GM23248 (cell line): ENCODE measurements around the gene KRT84. TPM values are rescaled to one million over a fixed set of nuclear protein-coding genes. Genes with fewer than 3 reads are reported as not detected.

ENCODE experiments used
- DNase-seq: peaks from one replicate; pipeline ENCODE4 v3.0.0-alpha.2; 2015
- H2AFZ ChIP-seq: fragments of 200-600 bp; sonication (generic); 2 replicates; pipeline ENCODE4 v1.6.1; 2016; ENCODE audit warnings: antibody characterized with exemption
- H3F3A ChIP-seq: fragments of 200-600 bp; sonication (generic); 2 replicates; pipeline ENCODE4 v1.6.1; 2016; ENCODE audit warnings: mild to moderate bottlenecking, antibody characterized with exemption, mixed run types; ENCODE audit not compliant: insufficient read depth
- H3K27ac ChIP-seq: fragments of 200-600 bp; sonication (generic); 2 replicates; pipeline ENCODE4 v1.5.1; 2016; ENCODE audit warnings: mild to moderate bottlenecking
- H3K27me3 ChIP-seq: fragments of 200-600 bp; sonication (generic); replicated peaks from 2 replicates; pipeline ENCODE4 v1.6.1; 2016; ENCODE audit warnings: mild to moderate bottlenecking; ENCODE audit not compliant: insufficient read depth
- H3K36me3 ChIP-seq: fragments of 200-600 bp; sonication (generic); 2 replicates; pipeline ENCODE4 v1.6.1; 2016; ENCODE audit warnings: low read depth, mild to moderate bottlenecking
- H3K4me1 ChIP-seq: fragments of 200-600 bp; sonication (generic); 2 replicates; pipeline ENCODE4 v1.6.1; 2016; ENCODE audit warnings: mild to moderate bottlenecking; ENCODE audit not compliant: insufficient read depth
- H3K4me2 ChIP-seq: fragments of 200-600 bp; sonication (generic); one replicate; pipeline ENCODE4 v1.6.1; 2016; ENCODE audit warnings: mild to moderate bottlenecking; ENCODE audit not compliant: unreplicated experiment
- H3K4me3 ChIP-seq: fragments of 200-600 bp; sonication (generic); 2 replicates; pipeline ENCODE4 v1.5.1; 2016; ENCODE audit warnings: mild to moderate bottlenecking
- H3K79me2 ChIP-seq: fragments of 200-600 bp; sonication (generic); 2 replicates; pipeline ENCODE4 v1.6.1; 2016; ENCODE audit warnings: mild to moderate bottlenecking; ENCODE audit not compliant: insufficient read depth
- H3K9ac ChIP-seq: fragments of 200-600 bp; sonication (generic); 2 replicates; pipeline ENCODE4 v1.6.1; 2016; ENCODE audit warnings: mild to moderate bottlenecking
- H3K9me2 ChIP-seq: fragments of 200-600 bp; sonication (generic); 2 replicates; pipeline ENCODE4 v1.6.1; 2016; ENCODE audit warnings: mixed run types, mild to moderate bottlenecking, moderate library complexity; ENCODE audit not compliant: insufficient read depth
- H3K9me3 ChIP-seq: fragments of 200-600 bp; sonication (generic); one replicate; pipeline ENCODE4 v1.6.1; 2017; ENCODE audit warnings: low read depth
- H4K20me1 ChIP-seq: fragments of 200-600 bp; sonication (generic); 2 replicates; pipeline ENCODE4 v1.6.0; 2016; ENCODE audit not compliant: insufficient read depth
- EZH2 ChIP-seq: fragments of 200-600 bp; sonication (generic); IDR thresholded peaks from 2 replicates; pipeline ENCODE4 v1.6.1; 2018; ENCODE audit warnings: antibody characterized with exemption, mild to moderate bottlenecking; ENCODE audit not compliant: insufficient read depth, poor library complexity, severe bottlenecking
- EZH2phosphoT487 ChIP-seq: fragments of 200-600 bp; sonication (generic); IDR thresholded peaks from 2 replicates; pipeline ENCODE4 v1.6.1; 2018; ENCODE audit warnings: antibody characterized with exemption, moderate library complexity, mild to moderate bottlenecking, low read depth; ENCODE audit not compliant: insufficient read depth
- WGBS, 2 experiments: methylation state at CpG; one replicate each; pipeline ENCODE4 v1.1.6; 2015 to 2017; ENCODE audit warnings: low lambda C conversion rate in 2 of 2, low coverage in 1 of 2; ENCODE audit errors: missing lambda C conversion rate in 2 of 2; 5-methylcytosine and 5-hydroxymethylcytosine counted together
- in situ Hi-C: fragments of 300-500 bp; cut with MboI; formaldehyde crosslinking; loops from 2 replicates; pipeline ENCODE4 v1.15.0; 2020
- polyA plus RNA-seq: library from polyadenylated mRNA; unstranded; fragments of >200 nt; fragmentation: Nextera tagmentation; extraction: Ambion mirVana; gene quantifications from 2 replicates; pipeline ENCODE4 v1.2.1, GENCODE V29; 2016
- total RNA-seq: library from RNA; depleted of rRNA; stranded (reverse); fragments of >200 nt; shearing (Covaris generic); gene quantifications from 2 replicates; pipeline ENCODE4 v1.2.3, GENCODE V29; 2014

Gene KRT84
- total and polyA plus RNA-seq, 2 experiments from 2014 or later, result not detected

DNA sequence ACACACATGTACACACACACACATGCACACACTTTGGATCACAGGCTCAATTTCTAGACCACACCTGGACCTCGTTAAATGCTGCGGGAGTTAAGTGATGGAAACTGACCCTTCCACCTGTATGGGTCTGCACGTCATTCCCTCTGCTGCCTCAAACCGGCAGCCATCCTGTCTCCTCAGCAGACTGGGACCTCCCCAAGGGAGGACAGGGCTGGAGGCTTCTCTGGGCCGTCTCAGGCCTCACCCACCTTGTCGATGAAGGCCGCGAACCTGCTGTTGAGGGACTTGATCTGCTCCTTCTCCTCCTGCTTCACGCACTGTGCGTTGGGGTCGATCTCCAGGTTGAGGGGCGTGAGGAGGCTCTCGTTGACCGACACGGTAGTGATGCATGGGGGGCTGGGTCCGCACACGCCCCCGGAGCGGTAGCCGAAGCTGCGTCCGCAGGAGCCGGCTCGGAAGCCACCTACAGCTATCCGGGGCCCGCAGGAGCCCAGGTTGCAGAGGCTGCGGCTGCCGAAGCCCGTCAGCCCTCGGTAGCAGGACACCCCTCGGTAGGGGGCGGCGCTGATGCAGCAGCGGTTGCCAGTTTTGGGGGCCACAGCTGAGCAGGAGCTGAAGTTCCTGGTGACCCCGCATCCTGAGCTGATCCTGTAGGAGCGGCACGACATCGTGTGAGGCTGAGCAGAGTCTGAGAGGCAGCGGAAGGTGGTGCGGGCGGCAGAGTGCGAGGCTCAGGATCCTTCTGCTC lies 18.5 kb downstream of the KRT84 start, which contains the start of gene KRT85:
Gene KRT85, minus strand, starts transcription at position 744 of the 748 bp plus-strand sequence. Its CDS starts 76 bp downstream, at position 668.
- Histone ChIP-seq H3K4me1 (0 out of 2 replicates have a peak, but pooled peaks cover 2% of the 10 kb centered on the region), H3K9me2 (no peaks in the 10 kb centered on the region), H3K36me3 (no peaks in the 10 kb centered on the region), H3K79me2 (no peaks in the 10 kb centered on the region), H3K9ac (no peak within 1 kb of the TSS), H3F3A (no peaks in the 10 kb centered on the region), H3K9me3 (no peaks in the 10 kb centered on the region), H3K27ac (no peak within 1 kb of the TSS), H3K4me3 (no peak within 1 kb of the TSS), H2AFZ (no peak within 1 kb of the TSS), H4K20me1 (no peaks in the 10 kb centered on the region), H3K27me3 (peaks cover 37% of the 10 kb centered on the region), H3K4me2 (no peak within 1 kb of the TSS)
- in situ Hi-C loops, result no loop called here
- no peak for DNase-seq
- TF ChIP-seq EZH2 (no peak), EZH2phosphoT487 (no peak)
- 66 to 71% methylated on average over 34 to 40 of the region's 42 CpGs for WGBS, 2 experiments

DNA sequence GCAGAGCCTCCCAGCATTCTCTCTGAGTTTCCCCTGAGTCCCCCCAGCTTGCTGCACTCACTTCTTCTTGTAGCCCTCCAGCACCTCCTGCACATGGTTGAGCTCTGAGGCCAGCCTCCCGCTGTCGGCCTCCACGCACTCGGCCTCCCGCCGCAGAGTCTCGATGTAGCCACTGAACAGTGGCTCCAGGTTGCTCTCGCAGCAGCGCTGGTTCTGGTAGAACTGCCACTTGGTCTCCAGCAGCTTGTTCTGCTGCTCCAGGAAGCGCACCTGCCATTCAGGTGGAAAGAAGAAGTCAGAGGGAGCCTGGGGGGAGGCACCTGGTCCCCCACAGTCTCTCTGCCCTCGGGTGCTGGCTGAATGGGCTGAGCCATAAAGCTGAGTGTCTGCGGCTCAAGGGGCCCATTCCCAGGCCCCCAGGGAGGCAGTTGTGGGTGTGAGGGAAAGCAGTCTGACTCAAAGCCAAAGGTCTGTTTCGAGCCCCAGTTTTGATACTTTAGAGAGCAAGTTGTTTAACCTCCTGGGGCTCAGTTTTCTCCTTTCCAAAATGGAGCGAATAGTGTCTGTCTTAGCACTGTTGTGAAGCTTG lies 20.5 kb downstream of the KRT84 start:
- H2AFZ ChIP-seq, result no peak overlapping the region
- no peak overlapping the region for H3K9ac ChIP-seq
- TF ChIP-seq EZH2 (no peak), EZH2phosphoT487 (no peak)
- H4K20me1 ChIP-seq, result no peaks in the 10 kb centered on the region
- no peaks in the 10 kb centered on the region for H3K9me2 ChIP-seq
- in situ Hi-C loops, result no loop called here
- no peak overlapping the region for H3K27ac ChIP-seq
- no peaks in the 10 kb centered on the region for H3F3A ChIP-seq
- H3K4me1 ChIP-seq, result no peaks in the 10 kb centered on the region
- no peak overlapping the region for H3K4me2 ChIP-seq
- H3K36me3 ChIP-seq, result no peaks in the 10 kb centered on the region
- H3K27me3 ChIP-seq, result peaks cover 42% of the 10 kb centered on the region
- H3K4me3 ChIP-seq, result no peak overlapping the region
- DNase-seq, result no peak
- H3K79me2 ChIP-seq, result no peaks in the 10 kb centered on the region
- no peaks in the 10 kb centered on the region for H3K9me3 ChIP-seq
- 81 to 82% methylated on average over 14 of the region's 14 CpGs for WGBS, 2 experiments

DNA sequence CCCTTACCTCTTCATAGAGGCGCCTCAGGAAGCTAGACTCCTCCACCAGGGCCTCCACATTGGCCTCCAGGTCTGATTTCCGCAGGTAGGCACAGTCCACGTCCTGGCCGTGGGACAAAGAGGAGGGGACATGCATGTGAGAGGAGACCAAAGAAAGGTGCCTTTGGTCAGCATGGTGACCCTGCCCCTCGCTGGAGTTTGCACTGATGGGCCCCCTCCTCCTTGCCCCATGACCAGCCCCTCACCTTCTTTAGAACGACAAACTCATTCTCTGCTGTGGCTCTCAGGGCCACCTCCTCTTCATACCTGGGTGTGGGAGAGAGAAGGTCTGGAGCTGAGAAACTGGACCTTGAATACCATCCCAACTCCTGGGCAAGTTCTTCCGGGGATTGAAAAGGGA lies 21.4 kb downstream of the KRT84 start:
- WGBS, 2 experiments, result 41 to 49% methylated on average over 7 of the region's 7 CpGs
- TF ChIP-seq EZH2 (no peak), EZH2phosphoT487 (no peak)
- H3F3A ChIP-seq, result no peaks in the 10 kb centered on the region
- in situ Hi-C loops, result no loop called here
- H4K20me1 ChIP-seq, result no peaks in the 10 kb centered on the region
- peaks cover 42% of the 10 kb centered on the region for H3K27me3 ChIP-seq
- no peaks in the 10 kb centered on the region for H3K79me2 ChIP-seq
- no peak overlapping the region for H2AFZ ChIP-seq
- no peak for DNase-seq
- H3K4me2 ChIP-seq, result no peak overlapping the region
- no peaks in the 10 kb centered on the region for H3K4me1 ChIP-seq
- no peak overlapping the region for H3K9ac ChIP-seq
- no peaks in the 10 kb centered on the region for H3K9me2 ChIP-seq
- no peak overlapping the region for H3K4me3 ChIP-seq
- no peak overlapping the region for H3K27ac ChIP-seq
- no peaks in the 10 kb centered on the region for H3K36me3 ChIP-seq
- H3K9me3 ChIP-seq, result no peaks in the 10 kb centered on the region

DNA sequence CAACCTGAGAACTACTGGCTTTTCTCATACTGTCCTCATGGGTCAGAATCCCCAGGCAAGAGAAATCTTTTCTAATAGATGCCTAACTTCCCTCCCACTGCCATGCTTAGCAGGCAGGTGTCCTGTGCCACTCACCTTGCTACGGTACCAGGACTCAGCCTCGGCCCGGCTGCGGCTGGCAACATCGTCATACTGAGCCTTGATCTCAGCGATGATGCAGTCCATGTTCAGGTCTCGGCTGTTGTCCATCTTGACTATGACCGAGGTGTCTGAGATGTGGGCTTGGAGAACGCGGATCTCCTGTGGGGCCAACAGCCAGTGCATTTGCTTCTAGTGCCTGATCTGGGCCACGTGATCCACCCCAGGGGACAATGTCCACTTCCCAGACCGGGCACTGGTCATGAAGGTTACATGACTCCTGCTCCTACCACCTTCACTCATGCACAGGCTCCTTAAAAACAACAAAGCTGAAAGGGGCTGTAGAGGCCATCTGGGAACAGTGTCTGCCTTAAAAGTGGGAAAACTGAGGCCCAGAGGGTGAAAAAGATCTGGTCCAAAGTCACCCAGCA lies 22.3 kb downstream of the KRT84 start:
- Histone ChIP-seq H3K9me2 (no peaks in the 10 kb centered on the region), H3K9me3 (no peaks in the 10 kb centered on the region), H3K27me3 (peaks cover 41% of the 10 kb centered on the region), H3K4me1 (no peaks in the 10 kb centered on the region), H3K79me2 (no peaks in the 10 kb centered on the region), H2AFZ (no peak overlapping the region), H4K20me1 (no peaks in the 10 kb centered on the region), H3K9ac (no peak overlapping the region), H3F3A (no peaks in the 10 kb centered on the region), H3K36me3 (no peaks in the 10 kb centered on the region), H3K4me3 (no peak overlapping the region), H3K4me2 (no peak overlapping the region), H3K27ac (no peak overlapping the region)
- in situ Hi-C loops, result no loop called here
- no peak for DNase-seq
- 77 to 79% methylated on average over 12 of the region's 12 CpGs for WGBS, 2 experiments
- TF ChIP-seq EZH2phosphoT487 (no peak), EZH2 (no peak)
